GM18507 (cell line): Measurements from ENCODE around the gene AGTRAP.

Source experiments
- DNase-seq: peaks from one replicate; pipeline ENCODE4 v3.0.0; 2011; ENCODE audit warnings: low read depth; ENCODE audit not compliant: insufficient read length; ENCODE audit errors: extremely low spot score
- FAIRE-seq: peaks from 2 replicates; lab custom pipeline; 2011; peaks lifted over from hg19 to GRCh38; lab: Jason Lieb, UNC

The AGTRAP gene, protein sequence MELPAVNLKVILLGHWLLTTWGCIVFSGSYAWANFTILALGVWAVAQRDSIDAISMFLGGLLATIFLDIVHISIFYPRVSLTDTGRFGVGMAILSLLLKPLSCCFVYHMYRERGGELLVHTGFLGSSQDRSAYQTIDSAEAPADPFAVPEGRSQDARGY

DNA sequence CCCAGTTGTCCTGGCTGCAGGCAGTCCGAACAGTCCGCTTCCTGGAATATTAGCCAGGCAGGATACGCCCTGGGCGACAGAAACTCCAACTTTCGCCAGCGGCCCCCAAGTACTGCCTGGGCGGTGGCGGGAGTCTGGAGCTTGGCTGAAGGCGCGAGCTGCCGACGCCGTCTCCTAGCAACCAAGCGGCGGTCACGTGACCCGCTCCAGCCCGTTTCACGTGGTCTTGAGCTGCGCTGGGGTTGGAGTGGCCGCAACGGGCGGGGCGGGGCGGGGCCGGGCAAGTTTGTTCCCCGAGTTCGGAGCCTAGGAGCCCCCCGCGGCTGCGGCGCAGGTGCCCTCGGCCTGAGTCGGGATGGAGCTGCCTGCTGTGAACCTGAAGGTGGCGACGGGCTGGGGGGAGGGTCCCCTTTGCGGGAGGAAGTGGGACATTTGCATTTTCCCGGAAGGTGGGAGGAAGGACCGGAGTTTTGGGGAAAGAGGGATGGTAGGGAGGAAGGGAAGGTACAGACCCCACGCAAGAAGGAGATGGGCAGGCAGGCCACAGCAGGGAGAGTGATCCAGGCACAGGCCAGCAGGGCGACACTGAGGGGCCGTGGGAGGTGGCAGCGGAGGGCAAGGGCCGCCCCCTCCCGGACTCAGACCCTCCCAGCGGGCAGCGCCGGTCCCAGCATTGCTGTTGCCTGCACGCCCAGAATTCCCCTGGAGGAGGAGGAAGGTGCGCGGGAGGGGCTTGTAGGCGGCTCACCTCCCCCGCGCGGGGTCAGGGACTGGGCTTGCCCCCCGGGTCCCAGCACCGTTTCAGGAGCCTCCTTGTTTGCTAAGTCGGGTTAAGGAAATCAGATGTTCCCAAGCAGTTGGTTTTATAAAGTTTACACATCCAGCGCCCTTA lies at the start of gene AGTRAP:
AGTRAP (plus strand) TSS at position 283 of the 892 bp plus-strand sequence; CDS start at position 356, 73 bp downstream.
- DNase-seq (peak; percentile 75), FAIRE-seq (peak; percentile 77)

- FAIRE-seq (no peak), DNase-seq (no peak)
Observed at GRCh38 chr1:11688506-11688905, 47.4 kb upstream of the AGTRAP start.

DNA sequence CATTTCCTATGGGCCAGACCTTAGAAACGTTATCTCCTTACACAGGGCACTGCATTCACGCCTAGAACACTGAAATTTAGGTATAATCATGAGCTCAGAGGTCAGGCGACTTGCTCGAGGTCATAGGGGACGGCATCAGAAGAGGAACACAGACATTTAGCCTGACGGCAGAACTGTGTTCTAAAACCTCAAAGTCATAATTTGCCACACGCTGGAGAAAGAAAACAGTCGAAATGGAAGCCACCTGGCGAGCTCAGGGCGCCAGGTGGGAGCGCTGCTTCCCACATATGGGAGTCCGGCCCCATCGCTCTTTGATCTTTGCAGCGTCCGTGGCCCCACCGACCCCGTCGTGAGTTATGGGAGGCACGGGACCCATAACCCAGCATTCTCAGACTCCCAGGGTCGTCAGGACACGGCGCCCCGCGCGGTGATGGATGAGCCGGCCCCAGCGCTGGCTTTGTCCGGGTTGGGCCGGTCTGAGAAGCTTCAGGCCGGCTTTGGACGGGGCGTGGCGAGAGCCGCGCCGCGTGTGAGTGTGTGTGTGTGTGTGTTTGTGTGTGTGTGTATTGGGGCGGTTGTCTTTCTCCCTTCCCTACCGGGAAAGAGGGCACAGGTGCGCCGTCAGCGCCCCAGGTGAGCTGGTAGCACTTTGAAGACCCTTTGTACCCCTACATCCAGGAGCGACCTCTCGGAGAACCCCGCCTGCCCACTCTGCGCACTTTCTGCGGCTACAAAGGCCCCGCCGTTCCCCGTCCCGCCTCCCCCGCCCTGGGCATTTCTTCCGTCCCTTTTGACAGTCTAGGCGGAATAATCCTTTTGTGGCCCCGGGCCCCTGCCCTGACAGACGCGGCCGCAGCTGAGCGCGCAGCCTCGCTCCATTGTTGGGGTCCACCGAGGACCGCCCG lies 45.3 kb upstream of the AGTRAP start:
- no peak for DNase-seq
- FAIRE-seq: no peak

- FAIRE-seq (no peak), DNase-seq (no peak)
Observed at GRCh38 chr1:11691302-11691914, 44.5 kb upstream of the AGTRAP start, which contains the start of gene DRAXIN. Gene DRAXIN, plus strand, starts transcription at chr1:11691710. Its CDS starts 14,549 bp downstream, at chr1:11706259.

GRCh38 chr1:11691928-11692711 lies 43.8 kb upstream of the AGTRAP start:
- no peak for DNase-seq
- FAIRE-seq: no peak

GRCh38 chr1:11693024-11693590 lies 42.8 kb upstream of the AGTRAP start:
- DNase-seq: no peak
- FAIRE-seq: no peak

- FAIRE-seq: no peak
- no peak for DNase-seq
Observed at GRCh38 chr1:11693917-11694316, 42.0 kb upstream of the AGTRAP start.

GRCh38 chr1:11695861-11696260 lies 40.1 kb upstream of the AGTRAP start:
- DNase-seq (no peak), FAIRE-seq (no peak)

- no peak for FAIRE-seq
Observed at GRCh38 chr1:11697188-11697892, 38.6 kb upstream of the AGTRAP start.

GRCh38 chr1:11697893-11698210 lies 38.1 kb upstream of the AGTRAP start:
- FAIRE-seq: no peak

More at GRCh38 chr1:11697188-11697892, 38.6 kb upstream of the AGTRAP start:
- DNase-seq: no peak

GRCh38 chr1:11700601-11701467 lies 35.1 kb upstream of the AGTRAP start:
- no peak for FAIRE-seq

More at GRCh38 chr1:11697893-11698210, 38.1 kb upstream of the AGTRAP start:
- DNase-seq: no peak

GRCh38 chr1:11701551-11701961 lies 34.4 kb upstream of the AGTRAP start:
- no peak for FAIRE-seq
- no peak for DNase-seq

More at GRCh38 chr1:11700601-11701467, 35.1 kb upstream of the AGTRAP start:
- no peak for DNase-seq

DNA sequence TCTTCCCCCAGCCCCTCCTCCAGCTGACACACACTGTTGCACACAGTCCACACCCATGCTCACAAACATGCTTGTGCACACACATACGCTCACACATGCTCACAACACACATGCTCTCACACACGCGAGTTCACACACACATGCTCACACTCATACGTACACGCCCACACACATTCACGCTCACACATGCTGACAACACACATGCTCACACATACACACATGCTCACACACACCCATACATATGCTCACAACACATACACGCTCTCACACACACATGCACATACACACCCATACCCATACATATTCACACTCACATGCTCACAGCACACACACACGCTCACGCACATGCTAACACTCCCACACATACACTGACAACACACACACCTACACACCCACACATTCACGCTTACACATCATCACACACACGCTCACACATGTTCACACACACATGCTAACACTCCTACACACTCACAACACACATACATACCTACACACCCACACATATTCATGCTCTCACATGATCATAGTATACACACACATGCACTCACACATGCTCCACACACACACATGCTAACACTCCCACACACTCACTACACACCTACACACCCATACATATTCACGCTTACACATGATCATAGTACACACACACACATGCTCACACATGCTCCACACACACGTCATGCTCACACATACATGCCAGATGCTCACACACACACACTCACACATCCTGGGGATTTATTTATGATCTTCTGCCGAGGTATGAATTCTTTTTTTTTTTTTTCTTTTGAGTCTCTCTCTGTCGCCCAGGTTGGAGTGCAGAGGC lies 33.7 kb upstream of the AGTRAP start:
- DNase-seq (no peak), FAIRE-seq (no peak)

DNA sequence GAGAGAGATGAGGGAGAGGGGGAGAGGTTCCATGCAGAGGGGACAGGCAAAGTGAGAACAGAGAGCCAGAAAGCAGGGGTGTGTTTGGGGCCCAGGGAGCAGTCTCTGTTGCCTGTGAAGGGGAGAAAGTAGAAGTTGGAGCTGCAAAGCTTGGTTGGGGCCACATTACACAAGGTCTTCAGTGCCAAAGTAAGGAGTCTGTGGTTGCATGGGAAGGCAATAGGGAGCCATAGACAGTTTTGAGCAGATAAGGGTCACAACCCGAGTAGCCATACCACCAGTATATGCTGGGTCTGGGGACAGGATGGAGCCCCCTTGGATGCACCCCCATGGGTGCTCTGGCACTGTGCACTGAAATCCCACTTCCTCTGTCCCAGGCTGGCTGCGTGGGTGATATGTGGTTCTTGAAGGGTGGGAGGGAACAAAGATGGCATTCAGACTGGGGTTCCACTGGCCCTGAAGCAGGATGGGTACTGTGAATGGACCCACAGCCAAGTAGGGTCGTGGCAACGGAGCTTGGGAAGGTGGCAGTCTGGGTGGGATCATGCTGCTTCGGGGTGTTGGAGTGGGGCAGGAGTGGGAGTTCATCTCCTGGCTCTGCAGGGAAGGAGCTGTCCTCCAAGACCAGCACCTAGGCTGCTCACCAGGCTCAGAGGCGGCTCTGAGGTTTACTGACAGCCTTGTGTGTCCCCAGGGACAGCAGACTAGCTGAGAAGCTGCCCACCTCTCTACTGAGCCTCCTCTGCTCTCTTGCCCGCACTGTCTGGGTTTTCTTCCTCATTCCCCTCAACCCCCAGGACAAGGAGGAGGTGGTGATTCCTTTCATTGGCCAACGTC lies 32.4 kb upstream of the AGTRAP start:
- DNase-seq (no peak), FAIRE-seq (no peak)

- FAIRE-seq (no peak), DNase-seq (no peak)
Observed at GRCh38 chr1:11704194-11704529, 31.8 kb upstream of the AGTRAP start.
